Activated naive CD4-positive, alpha-beta T cell treated with anti-CD3 and anti-CD28 coated beads, Interleukin-2, amount 50 U/mL, for 16 hours (primary cell): Measurements from ENCODE around the gene WNT1.

ENCODE experiments used
- DNase-seq: peaks from one replicate; pipeline ENCODE4 v3.0.0-alpha.2; 2020

The WNT1 gene

DNA sequence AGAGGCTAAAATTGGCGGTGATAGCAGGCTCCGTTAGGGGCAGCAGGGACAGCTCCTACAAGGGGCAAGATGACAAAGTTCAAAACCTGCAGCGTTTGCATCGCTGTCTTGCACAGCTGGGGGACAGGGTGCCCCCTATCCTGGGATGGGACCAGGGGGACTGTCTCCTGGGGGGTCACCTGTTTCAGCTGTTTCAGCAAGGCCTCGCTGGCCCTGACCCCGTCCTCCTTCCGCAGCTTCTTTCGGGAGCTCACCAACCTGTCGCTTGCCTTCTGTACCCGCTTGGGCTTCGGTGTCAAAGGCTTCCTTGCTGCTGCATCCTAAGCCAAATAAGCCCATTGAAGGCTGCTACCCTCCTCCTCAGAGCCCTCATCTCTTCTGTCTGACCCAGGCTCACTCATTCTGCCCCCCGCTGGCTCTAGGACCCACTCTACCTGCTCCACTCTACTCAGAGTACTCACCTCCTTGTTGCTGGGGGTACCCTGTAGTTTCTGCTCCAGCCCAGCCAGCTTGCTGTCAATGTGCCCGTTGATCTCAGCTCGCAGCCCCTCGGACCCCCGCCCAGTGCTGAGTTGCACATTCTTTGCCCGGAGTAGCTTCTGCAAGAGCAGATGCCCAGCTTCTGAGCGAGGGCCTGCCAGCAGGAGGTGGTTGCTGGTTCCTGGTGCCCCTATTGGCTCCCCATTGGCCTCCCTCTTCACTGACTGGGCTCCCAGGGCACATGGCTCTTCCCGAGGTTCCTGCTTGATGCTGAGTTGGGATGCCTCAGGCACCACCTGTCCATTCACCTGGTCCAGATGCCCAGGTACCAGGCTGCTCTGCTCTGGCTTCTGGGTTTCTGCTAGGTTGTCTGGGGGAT lies 52.8 kb downstream of the WNT1 start:
- no peak for DNase-seq

DNA sequence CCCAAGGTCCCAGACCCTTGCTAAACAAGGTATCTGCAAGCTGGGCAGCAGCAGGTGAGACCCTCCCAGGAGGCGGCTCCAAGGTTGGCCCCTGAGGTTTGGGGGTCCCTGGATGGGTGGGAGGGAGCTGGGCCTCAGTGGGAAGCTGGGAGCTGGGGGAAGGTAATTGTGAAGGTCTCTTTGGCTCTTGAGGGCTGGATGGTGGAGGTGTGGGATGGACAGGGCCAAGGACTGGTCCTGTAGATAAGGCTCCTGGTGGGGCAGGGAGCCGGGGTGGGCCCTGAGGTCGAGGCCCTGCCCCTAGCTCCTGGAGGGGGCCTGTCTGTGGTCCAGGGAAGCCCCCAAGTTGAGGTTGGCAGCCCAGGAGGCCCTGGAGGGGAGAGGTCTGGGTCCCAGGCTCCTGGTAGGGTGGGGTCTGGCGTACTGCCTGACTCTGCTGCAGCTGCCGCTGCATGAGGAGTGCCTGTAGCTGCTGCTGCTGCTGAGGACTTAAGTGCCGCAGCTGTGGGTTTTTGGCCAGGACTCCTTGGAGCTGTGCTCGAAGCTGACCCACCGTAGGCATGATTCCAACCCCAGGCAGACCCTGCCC lies 53.5 kb downstream of the WNT1 start:
- no peak for DNase-seq
